Smooth muscle cell (in vitro differentiated cells): Measurements from ENCODE around the gene PLEKHG7. TPM values are rescaled to one million over a fixed set of nuclear protein-coding genes. Genes with fewer than 3 reads are reported as not detected.

Source experiments
- DNase-seq: peaks from one replicate; lab custom pipeline; 2025; ENCODE audit not compliant: unreplicated experiment; lab: John Stamatoyannopoulos, UW
- H2AFZ ChIP-seq: fragments of 200-600 bp; sonication (generic); 2 replicates; pipeline ENCODE4 v1.6.0; 2016; ENCODE audit warnings: antibody characterized with exemption, low read depth, mild to moderate bottlenecking
- H3F3A ChIP-seq: fragments of 200-600 bp; sonication (generic); 2 replicates; pipeline ENCODE4 v1.6.0; 2017; ENCODE audit warnings: antibody characterized with exemption, low read depth
- H3K27ac ChIP-seq: fragments of 200-600 bp; sonication (generic); 2 replicates; pipeline ENCODE4 v1.5.1; 2016; ENCODE audit warnings: low read depth, mild to moderate bottlenecking
- H3K27me3 ChIP-seq: fragments of 200-600 bp; sonication (generic); 2 replicates; pipeline ENCODE4 v1.6.1; 2016; ENCODE audit warnings: low read depth, mild to moderate bottlenecking
- H3K36me3 ChIP-seq: fragments of 200-600 bp; sonication (generic); 2 replicates; pipeline ENCODE4 v1.5.1; 2016; ENCODE audit warnings: low read depth
- H3K4me1 ChIP-seq: fragments of 200-600 bp; sonication (generic); 2 replicates; pipeline ENCODE4 v1.5.1; 2016; ENCODE audit warnings: low read depth
- H3K4me2 ChIP-seq: fragments of 200-600 bp; sonication (generic); 2 replicates; pipeline ENCODE4 v1.6.0; 2016; ENCODE audit warnings: mild to moderate bottlenecking
- H3K4me3 ChIP-seq: fragments of 200-600 bp; sonication (generic); 2 replicates; pipeline ENCODE4 v1.5.1; 2016; ENCODE audit warnings: mild to moderate bottlenecking
- H3K79me2 ChIP-seq: fragments of 200-600 bp; sonication (generic); 2 replicates; pipeline ENCODE4 v1.6.0; 2016; ENCODE audit warnings: low read depth, mild to moderate bottlenecking
- H3K9ac ChIP-seq: fragments of 200-600 bp; sonication (generic); 2 replicates; pipeline ENCODE4 v1.6.0; 2016; ENCODE audit warnings: low read depth
- H3K9me3 ChIP-seq: fragments of 200-600 bp; sonication (generic); replicated peaks from 2 replicates; pipeline ENCODE4 v1.5.1; 2016; ENCODE audit warnings: low read depth
- H4K20me1 ChIP-seq: fragments of 200-600 bp; sonication (generic); 2 replicates; pipeline ENCODE4 v1.6.0; 2016; ENCODE audit warnings: low read depth
- WGBS: methylation state at CpG from one replicate; pipeline ENCODE4 v1.1.7; 2016; ENCODE audit warnings: low lambda C conversion rate; 5-methylcytosine and 5-hydroxymethylcytosine counted together
- polyA plus RNA-seq: library from polyadenylated mRNA; unstranded; fragments of >200 nt; fragmentation: Nextera tagmentation; extraction: Ambion mirVana; gene quantifications from 2 replicates; pipeline ENCODE4 v1.2.1, GENCODE V29; 2016
- total RNA-seq: library from RNA; depleted of rRNA; stranded (reverse); fragments of >200 nt; gene quantifications from 2 replicates; pipeline ENCODE4 v1.2.3, GENCODE V29; 2014
- TF ChIP-seq, protein P1 (sequence below): fragments of 200-600 bp; sonication (generic); IDR thresholded peaks from 2 replicates; pipeline ENCODE4 v1.5.1; 2017; ENCODE audit warnings: borderline replicate concordance, mild to moderate bottlenecking, antibody characterized with exemption; ENCODE audit not compliant: insufficient read depth, poor library complexity, severe bottlenecking

PLEKHG7 gene
- total and polyA plus RNA-seq, 2 experiments from 2014 or later = not detected

DNA sequence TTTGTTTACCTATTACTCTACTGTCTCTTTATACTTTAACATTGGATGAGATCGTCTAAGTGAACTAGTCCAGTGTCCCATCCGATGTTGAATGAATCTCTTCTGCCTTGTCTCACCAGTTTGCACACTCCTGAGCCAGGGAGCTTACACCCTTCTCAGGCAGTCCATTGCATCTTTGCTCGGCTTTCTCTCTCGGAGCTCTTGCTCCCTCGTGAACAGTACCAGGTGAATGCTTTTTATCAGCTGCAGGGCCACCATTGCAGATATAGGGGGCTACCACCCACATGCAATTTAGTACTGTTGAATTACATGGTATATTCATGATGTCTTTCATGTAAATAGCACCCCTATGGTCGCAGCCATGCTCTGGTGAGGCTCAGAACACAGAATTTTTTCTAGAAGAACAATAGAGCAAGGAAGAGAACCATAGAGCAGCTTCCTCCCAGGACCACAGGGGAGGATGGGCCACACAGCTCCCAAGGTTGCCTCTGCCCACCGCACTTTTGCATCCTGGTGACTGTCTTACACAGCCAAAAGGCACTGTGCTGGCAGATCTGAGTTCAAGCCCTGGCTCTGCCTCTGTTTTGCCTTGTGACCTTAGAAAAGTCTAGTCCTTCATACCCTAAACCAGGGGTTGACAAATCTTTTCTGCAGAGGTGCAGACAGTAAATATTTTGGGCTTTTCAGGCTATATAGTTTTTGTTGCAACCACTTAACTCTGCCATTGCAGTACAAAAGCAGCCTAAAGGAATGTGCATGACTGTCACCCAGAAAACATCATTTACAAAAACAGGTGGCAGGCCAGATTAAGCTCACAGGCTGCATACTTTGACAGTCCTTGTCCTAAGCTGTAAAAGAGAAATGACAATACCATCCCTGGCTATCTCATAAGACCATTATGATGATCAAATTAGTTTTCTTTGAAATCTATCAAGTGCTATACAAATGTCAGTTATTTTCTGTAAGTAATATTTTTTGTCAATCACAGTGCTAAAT, 35.4 kb downstream of the PLEKHG7 start:
- Histone ChIP-seq H2AFZ (no peak overlapping the region), H3K36me3 (no peaks in the 10 kb centered on the region), H3K9me3 (no peaks in the 10 kb centered on the region), H3K4me2 (no peak overlapping the region), H3K4me1 (no peaks in the 10 kb centered on the region), H4K20me1 (no peaks in the 10 kb centered on the region), H3K9ac (no peak overlapping the region), H3K4me3 (no peak overlapping the region), H3K79me2 (no peaks in the 10 kb centered on the region), H3K27me3 (no peaks in the 10 kb centered on the region), H3K27ac (no peak overlapping the region), H3F3A (no peaks in the 10 kb centered on the region)
- DNase-seq = no peak
- 86% methylated on average over 7 of the region's 7 CpGs for WGBS
- TF ChIP-seq, protein P1, sequence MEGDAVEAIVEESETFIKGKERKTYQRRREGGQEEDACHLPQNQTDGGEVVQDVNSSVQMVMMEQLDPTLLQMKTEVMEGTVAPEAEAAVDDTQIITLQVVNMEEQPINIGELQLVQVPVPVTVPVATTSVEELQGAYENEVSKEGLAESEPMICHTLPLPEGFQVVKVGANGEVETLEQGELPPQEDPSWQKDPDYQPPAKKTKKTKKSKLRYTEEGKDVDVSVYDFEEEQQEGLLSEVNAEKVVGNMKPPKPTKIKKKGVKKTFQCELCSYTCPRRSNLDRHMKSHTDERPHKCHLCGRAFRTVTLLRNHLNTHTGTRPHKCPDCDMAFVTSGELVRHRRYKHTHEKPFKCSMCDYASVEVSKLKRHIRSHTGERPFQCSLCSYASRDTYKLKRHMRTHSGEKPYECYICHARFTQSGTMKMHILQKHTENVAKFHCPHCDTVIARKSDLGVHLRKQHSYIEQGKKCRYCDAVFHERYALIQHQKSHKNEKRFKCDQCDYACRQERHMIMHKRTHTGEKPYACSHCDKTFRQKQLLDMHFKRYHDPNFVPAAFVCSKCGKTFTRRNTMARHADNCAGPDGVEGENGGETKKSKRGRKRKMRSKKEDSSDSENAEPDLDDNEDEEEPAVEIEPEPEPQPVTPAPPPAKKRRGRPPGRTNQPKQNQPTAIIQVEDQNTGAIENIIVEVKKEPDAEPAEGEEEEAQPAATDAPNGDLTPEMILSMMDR = no peak

DNA sequence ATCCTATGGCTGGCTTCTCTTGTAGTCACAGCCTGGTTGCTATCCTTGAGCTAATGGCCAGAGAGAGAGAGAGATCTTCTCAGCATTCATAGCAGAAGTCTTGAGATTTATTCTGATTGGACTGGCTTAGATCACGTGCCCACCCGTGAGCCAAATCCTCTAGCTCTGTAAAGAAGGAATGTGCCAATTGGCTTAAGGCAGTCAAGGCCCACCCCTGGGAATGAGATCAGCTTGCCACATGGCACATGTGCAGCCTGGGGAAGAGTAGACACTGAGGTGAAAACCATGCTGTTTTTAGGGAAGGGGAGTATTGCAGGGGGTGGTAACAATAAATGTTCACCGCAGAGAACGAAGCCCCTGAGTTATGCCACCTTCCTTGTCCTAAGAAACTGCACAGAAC, 36.3 kb downstream of the PLEKHG7 start:
- Histone ChIP-seq H3K4me3 (no peak overlapping the region), H3K9ac (no peak overlapping the region), H3K4me2 (no peak overlapping the region), H2AFZ (no peak overlapping the region), H3F3A (no peaks in the 10 kb centered on the region), H3K4me1 (no peaks in the 10 kb centered on the region), H3K27ac (no peak overlapping the region), H3K9me3 (no peaks in the 10 kb centered on the region), H3K79me2 (no peaks in the 10 kb centered on the region), H3K36me3 (no peaks in the 10 kb centered on the region), H4K20me1 (no peaks in the 10 kb centered on the region), H3K27me3 (no peaks in the 10 kb centered on the region)
- TF ChIP-seq, protein P1 = no peak
- 92% methylated on average over 4 of the region's 4 CpGs for WGBS
- DNase-seq = no peak

DNA sequence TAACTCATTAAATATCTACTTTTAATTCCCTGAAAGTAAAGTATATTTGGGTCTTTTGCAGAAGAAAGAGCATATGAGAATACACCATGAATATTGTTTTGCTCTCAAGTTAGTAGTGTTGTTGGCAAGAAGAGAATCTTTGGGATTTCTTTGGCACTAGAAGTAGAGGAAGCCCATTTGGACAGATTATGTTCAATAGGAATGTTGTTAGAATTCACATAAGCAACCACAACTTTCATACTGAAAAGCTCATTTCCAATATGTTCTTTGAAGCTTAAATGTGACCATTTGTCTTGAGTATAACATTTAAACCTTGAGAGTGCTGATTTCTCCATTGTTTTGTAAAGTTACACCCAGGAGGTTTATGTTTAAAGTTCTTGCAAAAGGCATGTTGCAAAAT, 37.6 kb downstream of the PLEKHG7 start:
- Histone ChIP-seq H3K9me3 (no peaks in the 10 kb centered on the region), H3K4me1 (no peaks in the 10 kb centered on the region), H3K27ac (no peak overlapping the region), H2AFZ (no peak overlapping the region), H3K9ac (no peak overlapping the region), H3K4me2 (no peak overlapping the region), H3K27me3 (no peaks in the 10 kb centered on the region), H3F3A (no peaks in the 10 kb centered on the region), H3K4me3 (no peak overlapping the region), H4K20me1 (no peaks in the 10 kb centered on the region), H3K79me2 (no peaks in the 10 kb centered on the region), H3K36me3 (no peaks in the 10 kb centered on the region)
- no peak for DNase-seq
- TF ChIP-seq, protein P1 = no peak
